AG04450 (cell line): ENCODE measurements around the gene CHPT1. TPM values are rescaled to one million over a fixed set of nuclear protein-coding genes. Genes with fewer than 3 reads are reported as not detected.

Source experiments
- polyA plus RNA-seq: library from polyadenylated mRNA; depleted of rRNA; stranded (reverse); fragments of >200 nt; gene quantifications from 2 replicates; pipeline ENCODE4 v1.2.3, GENCODE V29; 2011; rRNA removed
- small RNA-seq: library from RNA; depleted of rRNA; stranded (forward); fragments of <200 nt; gene quantifications from one replicate; pipeline ENCODE3, GENCODE V24; 2012; ENCODE audit warnings: low read depth; ENCODE audit not compliant: insufficient read length

Gene CHPT1
- polyA plus RNA-seq, 1 experiment = 26.9 TPM

Small RNAs within 50 kb of the gene (small RNA-seq; reads per million reads assigned to genes)
- gene RNU6-101P (not detected), gene RNY1P16 (not detected)

Other genes starting within 250 kb of the CHPT1 start
- gene SPIC, start 222.3 kb upstream of the CHPT1 start, polyA plus RNA-seq = not detected in 2 replicates
- not detected in 2 replicates for gene MYBPC1, start 102.7 kb upstream of the CHPT1 start, polyA plus RNA-seq
- gene SYCP3, start 41.8 kb downstream of the CHPT1 start, polyA plus RNA-seq = 0.06 TPM in 2 replicates
- 29.0 and 34.3 TPM in 2 replicates for gene GNPTAB, start 133.3 kb downstream of the CHPT1 start, polyA plus RNA-seq
- gene DRAM1, start 179.9 kb downstream of the CHPT1 start, polyA plus RNA-seq = 54.9 and 57.5 TPM in 2 replicates